Renal pelvis (tissue), 4 donors: ENCODE measurements around the gene SIX2. TPM values are rescaled to one million over a fixed set of nuclear protein-coding genes. Genes with fewer than 3 reads are reported as not detected.

Source experiments
- DNase-seq: peaks from one replicate; pipeline ENCODE4 v3.0.0-alpha.2; 2013
- polyA plus RNA-seq, 3 donors: library from polyadenylated mRNA; unstranded; fragments of 120-200 nt; gene quantifications; one replicate each; pipeline ENCODE4 v1.2.1, GENCODE V29; 2013; ENCODE audit not compliant: insufficient read length in 3 of 3

SIX2 gene
- polyA plus RNA-seq, 3 donors: 11.8 to 33.3 (median 30.4) TPM

DNA sequence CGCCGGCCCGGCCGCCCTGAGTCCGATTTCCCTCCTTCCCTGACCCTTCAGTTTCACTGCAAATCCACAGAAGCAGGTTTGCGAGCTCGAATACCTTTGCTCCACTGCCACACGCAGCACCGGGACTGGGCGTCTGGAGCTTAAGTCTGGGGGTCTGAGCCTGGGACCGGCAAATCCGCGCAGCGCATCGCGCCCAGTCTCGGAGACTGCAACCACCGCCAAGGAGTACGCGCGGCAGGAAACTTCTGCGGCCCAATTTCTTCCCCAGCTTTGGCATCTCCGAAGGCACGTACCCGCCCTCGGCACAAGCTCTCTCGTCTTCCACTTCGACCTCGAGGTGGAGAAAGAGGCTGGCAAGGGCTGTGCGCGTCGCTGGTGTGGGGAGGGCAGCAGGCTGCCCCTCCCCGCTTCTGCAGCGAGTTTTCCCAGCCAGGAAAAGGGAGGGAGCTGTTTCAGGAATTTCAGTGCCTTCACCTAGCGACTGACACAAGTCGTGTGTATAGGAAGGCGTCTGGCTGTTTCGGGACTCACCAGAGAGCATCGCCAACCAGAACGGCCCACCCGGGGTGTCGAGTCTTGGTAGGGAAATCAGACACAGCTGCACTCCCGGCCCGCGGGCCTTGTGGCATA is 4.6 kb downstream of the SIX2 start:
- no peak for DNase-seq

DNA sequence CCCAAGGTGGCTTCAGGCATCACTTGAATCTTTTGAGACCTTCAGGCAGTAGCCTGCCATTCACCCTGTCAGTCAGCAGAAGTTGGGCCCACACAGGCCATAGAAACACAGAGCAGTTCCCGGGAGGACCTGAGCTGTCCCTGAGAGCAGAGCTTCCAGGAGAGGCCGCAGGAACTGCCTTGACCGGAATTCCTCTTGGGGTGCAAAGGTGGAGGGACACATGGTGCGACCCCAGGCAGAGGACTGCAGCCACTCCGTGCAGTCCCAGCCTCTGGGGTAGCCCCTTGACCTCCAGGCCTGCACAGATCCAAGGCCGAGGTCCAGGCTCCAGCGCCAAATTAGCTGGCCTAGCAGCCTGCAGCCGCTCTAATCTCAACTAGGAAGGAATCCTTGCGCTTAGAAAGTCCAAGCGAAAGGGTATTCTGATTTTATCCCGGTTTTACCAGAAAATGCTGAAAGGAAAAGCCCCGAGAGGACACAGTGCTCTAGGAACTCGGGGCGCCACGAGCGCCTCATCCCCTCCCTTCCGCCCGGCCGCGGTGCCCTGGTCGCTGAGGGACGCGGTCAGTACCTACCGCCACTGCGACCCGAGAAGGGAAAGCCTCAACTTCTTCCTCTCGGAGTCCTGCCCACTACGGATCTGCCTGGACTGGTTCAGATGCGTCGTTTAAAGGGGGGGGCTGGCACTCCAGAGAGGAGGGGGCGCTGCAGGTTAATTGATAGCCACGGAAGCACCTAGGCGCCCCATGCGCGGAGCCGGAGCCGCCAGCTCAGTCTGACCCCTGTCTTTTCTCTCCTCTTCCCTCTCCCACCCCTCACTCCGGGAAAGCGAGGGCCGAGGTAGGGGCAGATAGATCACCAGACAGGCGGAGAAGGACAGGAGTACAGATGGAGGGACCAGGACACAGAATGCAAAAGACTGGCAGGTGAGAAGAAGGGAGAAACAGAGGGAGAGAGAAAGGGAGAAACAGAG is 5.4 kb downstream of the SIX2 start:
- DNase-seq: no peak

DNA sequence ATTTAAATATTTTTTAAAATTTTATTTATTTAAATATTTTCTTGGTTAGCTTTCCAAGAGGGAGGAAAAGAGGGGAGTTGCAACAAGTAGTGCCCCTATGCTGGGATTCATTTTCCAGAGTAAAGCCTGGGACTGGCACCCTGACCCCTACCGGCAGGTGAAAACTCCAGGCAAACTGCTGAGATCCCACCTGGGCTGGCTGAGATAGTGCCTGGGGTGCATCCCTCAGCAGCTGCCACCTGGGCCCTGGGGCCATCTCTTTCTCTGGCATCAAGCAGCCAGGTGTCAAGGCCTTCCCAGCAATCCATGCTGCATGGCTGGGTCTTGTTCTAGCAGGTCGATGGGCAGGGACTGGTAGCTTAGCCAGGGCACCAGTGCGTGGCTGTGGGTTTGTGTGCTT is 6.6 kb downstream of the SIX2 start:
- DNase-seq: no peak

DNA sequence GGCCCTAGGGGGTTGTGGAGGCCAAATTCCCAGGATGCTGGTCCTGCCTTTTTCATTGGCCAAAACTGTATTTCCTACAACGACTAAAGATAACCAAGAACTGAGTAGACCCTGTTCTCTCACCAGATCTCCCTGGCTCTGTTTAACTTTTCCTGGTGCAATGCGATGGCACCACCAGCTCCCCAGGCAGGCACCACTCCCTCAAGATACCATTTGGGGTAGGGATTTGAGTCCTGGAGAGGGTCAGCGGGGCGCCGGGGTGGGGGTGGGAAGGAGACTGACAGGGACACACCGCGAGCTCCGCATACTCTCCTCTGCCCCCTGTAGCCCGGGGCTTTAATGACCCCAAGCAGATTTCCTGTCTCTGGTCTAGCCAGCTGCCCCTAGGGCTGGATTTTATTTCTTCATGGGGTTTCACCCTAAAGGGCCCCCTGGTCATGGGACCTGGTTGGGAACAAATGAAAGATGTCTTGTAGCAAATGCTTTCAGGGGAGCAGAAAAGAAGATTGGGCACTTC is 7.3 kb downstream of the SIX2 start:
- no peak for DNase-seq

DNA sequence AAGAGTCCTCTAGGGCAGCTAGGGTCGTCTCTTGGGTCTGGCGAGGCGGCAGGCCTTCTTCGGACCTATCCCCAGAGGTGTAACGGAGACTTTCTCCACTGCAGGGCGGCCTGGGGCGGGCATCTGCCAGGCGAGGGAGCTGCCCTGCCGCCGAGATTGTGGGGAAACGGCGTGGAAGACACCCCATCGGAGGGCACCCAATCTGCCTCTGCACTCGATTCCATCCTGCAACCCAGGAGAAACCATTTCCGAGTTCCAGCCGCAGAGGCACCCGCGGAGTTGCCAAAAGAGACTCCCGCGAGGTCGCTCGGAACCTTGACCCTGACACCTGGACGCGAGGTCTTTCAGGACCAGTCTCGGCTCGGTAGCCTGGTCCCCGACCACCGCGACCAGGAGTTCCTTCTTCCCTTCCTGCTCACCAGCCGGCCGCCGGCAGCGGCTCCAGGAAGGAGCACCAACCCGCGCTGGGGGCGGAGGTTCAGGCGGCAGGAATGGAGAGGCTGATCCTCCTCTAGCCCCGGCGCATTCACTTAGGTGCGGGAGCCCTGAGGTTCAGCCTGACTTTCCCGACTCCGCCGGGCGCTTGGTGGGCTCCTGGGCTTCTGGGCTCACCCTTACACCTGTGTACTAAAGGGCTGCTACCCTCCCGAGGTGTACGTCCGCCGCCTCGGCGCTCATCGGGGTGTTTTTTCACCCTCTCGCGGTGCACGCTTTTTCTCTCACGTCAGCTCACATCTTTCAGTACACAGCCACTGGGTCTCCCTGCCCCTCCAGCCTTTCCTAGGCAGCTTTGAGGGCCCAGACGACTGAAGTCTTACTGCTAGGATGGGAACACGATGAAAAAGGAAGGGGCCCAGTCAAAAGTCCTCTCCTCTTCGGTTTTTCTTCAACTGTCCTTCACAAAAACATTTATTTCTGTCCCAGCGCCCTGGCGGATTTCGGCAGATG is 8.1 kb downstream of the SIX2 start:
- DNase-seq: no peak

DNA sequence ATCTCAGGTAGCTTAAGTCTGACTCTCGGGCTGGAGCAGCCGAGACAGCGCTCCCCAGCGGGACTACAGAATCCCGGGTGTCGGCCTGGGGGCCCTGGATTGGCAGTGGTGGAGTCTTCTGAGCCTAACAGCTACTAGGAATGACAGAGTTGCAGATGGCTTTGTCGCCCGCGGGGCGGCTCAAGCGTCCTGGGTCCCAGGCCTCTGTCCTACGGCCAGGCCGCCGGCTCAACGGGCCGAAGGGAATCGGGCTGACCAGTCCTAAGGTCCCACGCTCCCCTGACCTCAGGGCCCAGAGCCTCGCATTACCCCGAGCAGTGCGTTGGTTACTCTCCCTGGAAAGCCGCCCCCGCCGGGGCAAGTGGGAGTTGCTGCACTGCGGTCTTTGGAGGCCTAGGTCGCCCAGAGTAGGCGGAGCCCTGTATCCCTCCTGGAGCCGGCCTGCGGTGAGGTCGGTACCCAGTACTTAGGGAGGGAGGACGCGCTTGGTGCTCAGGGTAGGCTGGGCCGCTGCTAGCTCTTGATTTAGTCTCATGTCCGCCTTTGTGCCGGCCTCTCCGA is 8.8 kb downstream of the SIX2 start:
- DNase-seq: no peak

DNA sequence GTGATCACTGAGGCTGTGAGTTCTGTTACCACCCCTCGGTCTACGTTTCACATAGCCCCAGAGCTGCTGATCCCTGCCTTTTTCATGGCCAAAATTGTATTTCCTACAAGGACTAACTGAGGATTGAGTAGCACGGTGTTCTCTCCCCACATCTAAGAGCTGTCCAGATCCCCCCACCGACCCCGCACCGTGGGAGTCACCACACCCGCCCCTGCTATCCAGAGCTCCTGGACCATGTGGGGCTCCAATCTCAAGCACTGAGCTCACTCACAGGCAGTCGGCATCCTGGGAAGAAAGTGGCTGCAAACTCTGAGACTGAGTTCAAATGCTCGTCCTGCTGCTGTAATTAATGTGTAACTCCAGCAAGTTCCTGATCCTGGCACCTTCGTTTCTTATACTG is 9.7 kb downstream of the SIX2 start:
- no peak for DNase-seq

DNA sequence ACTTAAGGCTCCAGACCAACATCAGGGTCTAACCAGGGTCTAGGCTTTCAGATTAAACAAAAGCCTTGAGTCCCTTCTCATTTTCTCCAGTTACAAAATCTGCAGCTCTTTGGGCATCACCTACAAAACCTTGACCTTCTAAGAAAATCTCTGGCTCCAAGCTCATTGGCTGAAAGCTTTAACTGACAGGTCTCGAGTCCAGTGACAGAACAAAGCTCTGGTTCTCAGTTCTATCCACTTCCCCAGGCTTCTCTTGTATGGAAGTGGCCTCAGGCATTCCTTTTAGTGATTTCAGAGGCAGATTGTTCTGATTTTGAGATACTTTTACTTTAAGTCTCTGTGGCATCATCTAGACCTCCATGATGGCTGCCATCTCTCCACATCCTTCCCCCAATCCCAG is 11.3 kb downstream of the SIX2 start:
- no peak for DNase-seq

DNA sequence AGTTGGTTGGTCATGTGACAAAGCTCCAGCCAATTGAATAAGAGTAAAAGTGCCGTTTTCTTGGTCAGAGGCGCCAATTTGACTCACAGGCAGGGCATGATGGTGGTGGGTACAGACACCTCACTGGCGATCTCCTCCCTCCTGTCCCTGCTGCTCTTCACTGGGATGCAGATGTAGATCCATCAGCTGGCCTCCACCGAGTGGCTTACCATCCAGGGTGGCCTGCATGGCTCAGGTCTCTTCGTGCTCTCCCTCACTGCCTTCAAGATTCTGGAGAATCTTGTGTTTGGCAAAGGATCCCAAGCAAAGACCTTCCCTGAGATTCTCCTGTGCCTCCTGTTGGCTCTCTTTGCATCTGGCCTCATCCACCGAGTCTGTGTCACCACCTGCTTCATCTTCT is 12.9 kb downstream of the SIX2 start:
- DNase-seq: no peak

DNA sequence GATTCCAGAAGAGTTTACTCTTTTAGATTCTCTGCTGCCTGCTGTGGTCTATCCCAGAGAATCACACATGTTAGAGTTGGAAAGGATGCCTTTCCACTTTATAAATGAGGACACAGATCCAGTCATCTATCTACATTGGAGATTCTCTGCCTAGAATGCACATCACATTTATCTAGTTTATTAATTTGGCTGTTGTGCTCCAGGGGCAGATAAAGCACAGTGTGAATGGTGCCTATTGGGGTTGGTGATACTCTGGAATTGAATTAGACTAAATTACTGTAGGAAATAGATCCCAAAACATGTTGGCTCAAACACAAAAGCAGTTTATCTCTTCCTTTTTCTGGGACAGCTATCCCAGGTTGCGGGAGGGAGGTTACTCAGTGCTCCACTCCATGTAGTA is 14.9 kb downstream of the SIX2 start:
- no peak for DNase-seq

DNA sequence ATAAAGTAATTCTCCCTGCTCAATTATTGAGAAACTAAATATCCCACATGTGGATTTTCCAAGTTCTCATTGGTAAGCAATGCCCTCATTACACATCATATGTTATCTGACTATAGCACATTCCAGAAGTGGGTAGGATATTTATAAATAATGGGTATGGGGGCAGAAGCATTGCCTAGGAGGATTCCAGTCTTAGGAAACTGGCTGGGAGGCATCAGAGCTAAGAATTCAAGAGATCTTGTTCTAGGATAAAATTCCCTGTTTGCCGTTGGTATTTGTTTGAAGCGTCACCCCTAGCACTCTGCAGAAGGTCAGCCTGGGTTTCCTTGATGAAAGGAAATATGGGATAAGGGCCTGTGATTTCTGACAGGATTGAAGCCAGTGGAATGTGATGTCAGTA is 20.1 kb downstream of the SIX2 start:
- no peak for DNase-seq

DNA sequence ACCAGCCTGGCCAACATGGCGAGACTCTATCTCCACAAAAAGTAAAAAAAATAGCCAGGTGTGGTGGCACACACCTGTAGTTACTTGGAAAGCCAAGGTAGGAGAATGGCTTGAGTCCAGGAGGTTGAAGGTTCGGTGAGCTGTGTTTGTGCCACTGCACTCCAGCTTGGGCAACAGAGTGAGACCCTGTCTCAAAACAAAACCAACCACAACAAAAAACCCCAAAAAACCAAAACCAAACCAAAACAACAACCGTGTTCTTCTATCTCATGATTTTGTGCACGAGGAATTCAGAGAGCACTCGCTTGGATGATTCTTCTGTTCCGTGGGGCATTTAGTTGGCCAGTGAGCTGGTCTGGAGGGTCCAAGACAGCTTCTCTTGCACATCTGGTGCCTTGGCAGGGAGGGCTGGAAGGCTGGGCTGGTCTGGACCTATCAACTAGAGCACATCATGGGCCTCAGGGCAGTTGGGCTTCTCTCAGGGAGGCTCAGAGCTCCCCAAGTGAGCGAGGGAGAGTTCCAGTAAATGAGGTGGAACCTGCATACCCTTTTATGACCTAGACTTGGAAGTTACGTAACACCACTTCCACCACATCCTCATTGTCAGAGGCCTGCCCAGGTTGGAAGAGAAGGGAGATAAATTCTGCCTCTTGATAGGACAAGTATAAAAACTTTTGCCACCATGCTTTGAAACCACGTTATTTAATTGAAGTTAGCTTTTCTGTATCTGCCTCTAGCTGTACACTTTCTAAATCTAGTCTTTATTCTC is 25.2 kb downstream of the SIX2 start:
- no peak for DNase-seq

DNA sequence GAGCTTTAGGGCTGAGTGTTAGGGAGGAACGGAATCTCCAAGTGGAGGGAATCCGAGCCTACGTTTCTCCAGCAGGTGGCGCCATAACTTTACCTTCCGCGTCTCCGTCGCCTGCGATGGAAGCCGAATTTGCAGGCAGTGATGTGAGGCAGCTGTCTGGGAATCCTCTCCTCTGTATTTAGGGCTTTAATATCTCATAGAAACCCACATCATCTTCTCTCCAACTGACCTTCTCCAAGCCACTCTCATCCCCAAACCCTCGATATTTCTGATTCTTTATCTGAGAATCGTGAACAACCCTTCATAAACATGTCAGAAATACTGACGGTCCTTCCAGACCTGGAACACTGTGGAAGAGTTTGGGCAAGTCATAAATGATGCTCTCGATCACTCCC is 27.5 kb downstream of the SIX2 start:
- DNase-seq: peak; percentile 78

DNA sequence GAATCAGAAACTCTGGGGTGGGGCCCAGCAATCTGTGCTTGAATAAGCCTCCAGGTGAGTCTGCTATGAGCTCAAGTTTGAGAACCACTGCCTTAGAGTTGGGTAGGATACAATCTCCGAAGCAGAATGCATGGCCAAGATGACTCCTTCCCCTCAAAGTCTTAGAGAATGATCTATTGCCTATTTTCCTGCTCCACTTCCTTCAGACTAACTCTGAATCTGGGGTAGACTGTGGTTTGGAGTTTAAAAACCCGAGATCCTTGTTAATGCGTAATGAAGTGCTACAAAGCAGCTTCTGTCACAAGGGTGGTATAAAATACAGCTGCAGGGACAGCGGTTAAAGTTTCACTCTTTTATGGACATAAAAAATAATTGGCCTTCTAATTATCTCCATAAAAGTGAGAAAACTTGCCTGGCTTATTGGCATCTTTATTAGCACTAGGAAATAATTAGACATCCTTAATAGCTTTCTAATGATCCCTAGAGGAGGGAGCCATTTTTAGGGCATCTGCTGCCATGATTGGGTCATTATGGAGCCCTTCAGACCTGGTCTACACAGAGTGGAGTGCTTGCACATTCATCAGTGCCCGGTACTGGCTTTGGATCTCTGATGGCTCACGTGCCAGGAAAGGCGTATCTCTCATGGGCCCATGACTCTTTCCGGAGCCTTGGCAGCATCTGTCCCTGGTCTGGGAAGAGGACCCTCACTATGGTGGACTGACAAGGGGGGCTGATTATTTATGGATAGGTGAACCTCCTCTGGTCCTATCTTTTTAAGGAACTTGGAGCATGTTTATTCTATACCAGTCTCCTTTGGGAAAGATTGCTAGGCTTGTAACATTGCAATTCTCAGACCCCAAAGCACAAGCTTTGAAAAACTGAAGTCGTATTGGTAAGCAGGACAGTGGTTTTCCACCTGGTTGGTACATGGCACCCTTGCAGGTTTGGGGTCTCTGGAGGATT is 28.2 kb downstream of the SIX2 start:
- DNase-seq: no peak

DNA sequence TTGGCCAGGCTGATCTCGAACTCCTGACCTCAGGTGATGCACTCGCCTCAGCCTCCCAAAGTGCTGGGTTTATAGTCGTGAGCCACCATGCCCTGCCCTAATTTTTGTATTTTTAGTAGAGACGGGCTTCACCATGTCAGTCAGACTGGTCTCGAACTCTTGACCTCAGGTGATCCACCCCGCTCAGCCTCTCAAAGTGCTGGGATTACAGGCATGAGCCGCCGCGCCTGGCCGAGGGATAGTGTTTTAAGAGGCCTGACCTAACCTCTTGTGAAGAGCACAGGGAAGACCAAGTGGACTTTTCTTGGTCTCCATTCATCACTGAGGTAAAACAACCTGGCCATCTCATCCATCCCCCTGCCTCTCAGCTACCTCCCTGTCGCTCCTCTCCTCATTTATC is 29.7 kb downstream of the SIX2 start:
- no peak for DNase-seq

DNA sequence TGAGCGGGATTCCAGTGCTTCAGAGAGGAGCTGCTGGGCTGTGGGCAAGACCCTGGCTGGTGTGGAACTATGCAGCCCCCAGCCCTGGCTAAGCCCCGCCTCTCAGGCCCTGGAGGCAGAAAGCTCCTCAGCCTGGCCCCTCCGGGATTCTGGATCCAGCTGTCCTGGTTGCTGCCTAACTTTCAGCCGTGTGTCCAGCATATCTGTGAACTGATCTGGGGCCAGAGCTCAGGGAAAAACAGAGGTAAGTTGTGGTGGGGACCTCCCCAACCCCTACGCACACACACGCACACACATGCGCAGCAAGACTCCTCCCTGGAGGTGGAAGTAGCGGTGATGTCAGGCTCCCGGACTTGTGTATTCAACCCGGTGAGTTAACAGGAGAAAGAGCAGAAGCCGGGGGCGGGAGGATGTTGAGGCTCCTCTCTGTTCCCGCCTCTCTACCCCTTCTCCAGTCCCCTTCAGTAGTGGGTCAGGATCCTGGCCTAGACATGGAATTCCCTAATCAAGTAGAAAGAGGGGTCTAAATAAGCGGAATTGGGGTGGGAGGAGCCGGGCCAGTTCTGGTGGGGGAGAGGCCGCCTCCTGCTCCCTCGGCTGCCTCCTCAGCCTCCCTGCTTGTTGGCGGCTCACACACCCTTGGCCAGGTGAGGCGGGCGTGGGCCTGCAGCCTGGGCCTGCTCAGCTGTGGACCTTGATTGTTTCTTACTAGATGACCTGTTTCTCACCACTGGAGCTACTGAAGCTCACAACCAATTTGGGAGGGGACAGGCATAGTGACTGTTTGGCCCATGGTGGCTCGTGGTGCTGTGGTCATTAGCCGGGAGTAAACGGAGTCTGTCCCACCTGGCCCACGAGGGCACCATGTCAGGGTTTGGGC is 33.4 kb downstream of the SIX2 start:
- no peak for DNase-seq

DNA sequence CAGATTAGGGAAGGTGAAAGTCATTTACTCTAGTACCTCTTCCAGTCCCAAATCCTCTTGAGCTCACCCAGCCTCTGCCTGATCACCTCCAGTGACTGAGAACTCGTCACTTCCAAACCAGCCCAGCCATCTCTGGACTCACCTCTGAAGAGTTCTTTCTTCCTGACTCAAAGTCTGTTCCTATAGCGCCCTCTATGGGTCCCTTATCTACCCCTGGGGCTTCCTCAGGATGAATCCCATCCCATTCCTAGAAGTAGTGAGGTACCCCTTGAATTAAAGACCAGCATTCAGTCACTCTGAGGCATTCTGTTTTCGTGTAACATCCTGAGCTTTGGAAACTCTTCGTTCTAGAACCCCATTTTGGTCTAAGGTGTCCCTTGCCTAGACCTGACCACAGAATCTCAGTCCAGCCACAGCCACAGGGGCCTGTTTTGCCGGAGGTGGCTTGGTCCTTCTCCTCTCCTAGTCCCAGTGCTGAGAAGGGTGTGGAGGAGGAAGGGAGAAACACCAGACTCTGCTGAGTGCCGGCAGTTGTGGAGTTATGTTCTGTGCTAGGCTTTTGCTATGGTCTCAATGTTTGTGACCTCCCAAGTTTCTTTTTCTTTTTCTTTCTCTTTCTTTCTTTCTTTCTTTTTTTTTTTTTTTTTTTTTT is 35.1 kb downstream of the SIX2 start:
- no peak for DNase-seq
